RWPE2 (cell line): Measurements from ENCODE around the gene EFR3B.

Experiments
- ATAC-seq: fragments of 200-7000 bp; cut with Tn5 transposase; 3 replicates; pipeline ENCODE4 v1.9.1; 2021; ENCODE audit warnings: low read depth
- DNase-seq: peaks from one replicate; pipeline ENCODE4 v3.0.0-alpha.2; 2020; ENCODE audit warnings: low spot score
- H3K27ac ChIP-seq: fragments of 450-650 bp; 2 replicates; pipeline ENCODE4 v1.5.1; 2017; ENCODE audit warnings: mild to moderate bottlenecking; ENCODE audit not compliant: poor library complexity, severe bottlenecking
- H3K27me3 ChIP-seq: fragments of 250-450 bp; sonication (Bioruptor Pico); 2 replicates; pipeline ENCODE4 v1.5.1; 2021; ENCODE audit warnings: mild to moderate bottlenecking, moderate library complexity; ENCODE audit not compliant: insufficient read depth, poor library complexity, severe bottlenecking
- H3K36me3 ChIP-seq: fragments of 250-450 bp; sonication (Bioruptor Pico); 2 replicates; pipeline ENCODE4 v1.5.1; 2020; ENCODE audit warnings: low read depth, mild to moderate bottlenecking, moderate library complexity
- H3K4me1 ChIP-seq: fragments of 250-450 bp; sonication (Bioruptor Pico); 2 replicates; pipeline ENCODE4 v1.5.1; 2021; ENCODE audit warnings: mild to moderate bottlenecking, moderate library complexity; ENCODE audit not compliant: insufficient read depth, poor library complexity, severe bottlenecking
- H3K4me3 ChIP-seq: fragments of 250-450 bp; sonication (Bioruptor Pico); 2 replicates; pipeline ENCODE4 v1.5.1; 2021; ENCODE audit warnings: mild to moderate bottlenecking, moderate library complexity; ENCODE audit not compliant: severe bottlenecking
- H3K9me3 ChIP-seq: fragments of 250-450 bp; sonication (Bioruptor Pico); 2 replicates; pipeline ENCODE4 v1.5.1; 2021; ENCODE audit warnings: mild to moderate bottlenecking, moderate library complexity; ENCODE audit not compliant: severe bottlenecking
- CTCF ChIP-seq: fragments of 450-650 bp; IDR thresholded peaks from one replicate; pipeline ENCODE4 v1.5.1; 2017; ENCODE audit warnings: mild to moderate bottlenecking, moderate library complexity; ENCODE audit not compliant: poor library complexity, severe bottlenecking

The EFR3B gene

GRCh38 chr2:25049422-25049821, 7.5 kb downstream of the EFR3B start:
- no peak for TF ChIP-seq CTCF
- ATAC-seq: no peak
- H3K9me3 ChIP-seq: no peaks in the 10 kb centered on the region
- H3K36me3 ChIP-seq: no peaks in the 10 kb centered on the region
- H3K4me3 ChIP-seq: no peak overlapping the region
- no peak overlapping the region for H3K27ac ChIP-seq
- no peaks in the 10 kb centered on the region for H3K4me1 ChIP-seq
- peaks cover 5% of the 10 kb centered on the region for H3K27me3 ChIP-seq
- DNase-seq: no peak

- Histone ChIP-seq H3K9me3 (no peaks in the 10 kb centered on the region), H3K27ac (no peak overlapping the region), H3K27me3 (no peaks in the 10 kb centered on the region), H3K36me3 (no peaks in the 10 kb centered on the region), H3K4me3 (no peak overlapping the region), H3K4me1 (no peaks in the 10 kb centered on the region)
- DNase-seq: no peak
- no peak for TF ChIP-seq CTCF
- ATAC-seq: no peak
Measured at GRCh38 chr2:25050128-25050527, 8.3 kb downstream of the EFR3B start.

- DNase-seq: no peak
- H3K9me3 ChIP-seq: no peaks in the 10 kb centered on the region
- H3K27ac ChIP-seq: no peak overlapping the region
- H3K4me3 ChIP-seq: no peak overlapping the region
- ATAC-seq: no peak
- no peaks in the 10 kb centered on the region for H3K36me3 ChIP-seq
- no peaks in the 10 kb centered on the region for H3K27me3 ChIP-seq
- H3K4me1 ChIP-seq: no peaks in the 10 kb centered on the region
- TF ChIP-seq CTCF: no peak
Measured at GRCh38 chr2:25053041-25053440, 11.2 kb downstream of the EFR3B start.

GRCh38 chr2:25054720-25055119, 12.8 kb downstream of the EFR3B start:
- no peak for TF ChIP-seq CTCF
- Histone ChIP-seq H3K4me3 (no peak overlapping the region), H3K36me3 (no peaks in the 10 kb centered on the region), H3K9me3 (no peaks in the 10 kb centered on the region), H3K27ac (no peak overlapping the region), H3K27me3 (no peaks in the 10 kb centered on the region), H3K4me1 (no peaks in the 10 kb centered on the region)
- DNase-seq: no peak
- no peak for ATAC-seq

GRCh38 chr2:25055376-25055920, 13.6 kb downstream of the EFR3B start:
- ATAC-seq (no peak), DNase-seq (no peak)
- H3K27ac ChIP-seq: no peak overlapping the region
- H3K27me3 ChIP-seq: no peaks in the 10 kb centered on the region
- no peaks in the 10 kb centered on the region for H3K36me3 ChIP-seq
- TF ChIP-seq CTCF: no peak
- H3K9me3 ChIP-seq: no peaks in the 10 kb centered on the region
- H3K4me3 ChIP-seq: no peak overlapping the region
- no peaks in the 10 kb centered on the region for H3K4me1 ChIP-seq
